ENCODE measurements around the gene EMC9. TPM values are rescaled to one million over a fixed set of nuclear protein-coding genes. Genes with fewer than 3 reads are reported as not detected.

Gene EMC9
- total and polyA plus RNA-seq, 4 donors, result 8.6 to 17.8 (median 13.4) TPM

DNA sequence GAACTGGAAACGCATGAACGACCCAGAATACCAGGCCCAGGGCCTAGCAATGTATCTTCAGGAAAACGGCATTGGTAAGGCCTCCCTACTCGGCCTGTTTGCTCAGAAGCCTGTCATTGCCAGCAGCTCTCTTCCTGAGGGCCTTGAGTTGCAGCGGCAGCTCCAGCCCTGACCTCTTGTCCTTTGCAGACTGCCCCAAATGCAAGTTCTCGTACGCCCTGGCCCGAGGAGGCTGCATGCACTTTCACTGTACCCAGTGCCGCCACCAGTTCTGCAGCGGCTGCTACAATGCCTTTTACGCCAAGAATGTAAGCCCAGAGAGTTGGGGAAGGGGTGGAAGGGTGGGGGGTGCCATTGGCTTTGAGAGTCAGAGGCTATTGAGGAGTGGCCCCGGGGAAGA is 15.9 kb upstream of the EMC9 start:
- DNase-seq (ENCODE audit: low spot score), result no peak
- TF ChIP-seq EGR1 (IDR thresholded peaks at IDR 0.05; ENCODE audit: low read depth in 2 of 2) (no peak), YY1 (IDR thresholded peaks at IDR 0.05) (no peak), RXRA (IDR thresholded peaks at IDR 0.05) (no peak), FOXA2 (IDR thresholded peaks at IDR 0.05) (no peak), JUND (IDR thresholded peaks at IDR 0.05) (no peak)
- TF ChIP-seq, protein P1, sequence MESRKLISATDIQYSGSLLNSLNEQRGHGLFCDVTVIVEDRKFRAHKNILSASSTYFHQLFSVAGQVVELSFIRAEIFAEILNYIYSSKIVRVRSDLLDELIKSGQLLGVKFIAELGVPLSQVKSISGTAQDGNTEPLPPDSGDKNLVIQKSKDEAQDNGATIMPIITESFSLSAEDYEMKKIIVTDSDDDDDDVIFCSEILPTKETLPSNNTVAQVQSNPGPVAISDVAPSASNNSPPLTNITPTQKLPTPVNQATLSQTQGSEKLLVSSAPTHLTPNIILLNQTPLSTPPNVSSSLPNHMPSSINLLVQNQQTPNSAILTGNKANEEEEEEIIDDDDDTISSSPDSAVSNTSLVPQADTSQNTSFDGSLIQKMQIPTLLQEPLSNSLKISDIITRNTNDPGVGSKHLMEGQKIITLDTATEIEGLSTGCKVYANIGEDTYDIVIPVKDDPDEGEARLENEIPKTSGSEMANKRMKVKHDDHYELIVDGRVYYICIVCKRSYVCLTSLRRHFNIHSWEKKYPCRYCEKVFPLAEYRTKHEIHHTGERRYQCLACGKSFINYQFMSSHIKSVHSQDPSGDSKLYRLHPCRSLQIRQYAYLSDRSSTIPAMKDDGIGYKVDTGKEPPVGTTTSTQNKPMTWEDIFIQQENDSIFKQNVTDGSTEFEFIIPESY (IDR thresholded peaks at IDR 0.05), result no peak
- TF ChIP-seq, protein P2, sequence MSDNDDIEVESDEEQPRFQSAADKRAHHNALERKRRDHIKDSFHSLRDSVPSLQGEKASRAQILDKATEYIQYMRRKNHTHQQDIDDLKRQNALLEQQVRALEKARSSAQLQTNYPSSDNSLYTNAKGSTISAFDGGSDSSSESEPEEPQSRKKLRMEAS (IDR thresholded peaks at IDR 0.05), result no peak
- 93% methylated on average over 12 of the region's 12 CpGs for WGBS
- Histone ChIP-seq H3K27ac (ENCODE audit: low read depth in 1 of 2, low read length in 2 of 2) (no peak overlapping the region), H3K9me3 (ENCODE audit: control insufficient read depth in 4 of 4, low read length in 3 of 4) (no peaks in the 10 kb centered on the region), H3K4me1 (ENCODE audit: control insufficient read depth in 4 of 4, insufficient read depth in 4 of 4, low read length in 3 of 4) (peaks cover 5 to 25% (median 19%) of the 10 kb centered on the region in 4 donors), H3K27me3 (ENCODE audit: control insufficient read depth in 4 of 4, insufficient read depth in 4 of 4, low read length in 3 of 4) (no peaks in the 10 kb centered on the region), H3K9ac (ENCODE audit: low read depth in 1 of 2, low read length in 2 of 2) (no peak overlapping the region), H3K4me3 (ENCODE audit: low read depth in 1 of 3, low read length in 3 of 3) (no peak overlapping the region), H3K36me3 (ENCODE audit: control insufficient read depth in 4 of 4, insufficient read depth in 3 of 4, low read depth in 1 of 4, low read length in 3 of 4) (peaks cover 12 to 45% (median 34%) of the 10 kb centered on the region in 4 donors)

DNA sequence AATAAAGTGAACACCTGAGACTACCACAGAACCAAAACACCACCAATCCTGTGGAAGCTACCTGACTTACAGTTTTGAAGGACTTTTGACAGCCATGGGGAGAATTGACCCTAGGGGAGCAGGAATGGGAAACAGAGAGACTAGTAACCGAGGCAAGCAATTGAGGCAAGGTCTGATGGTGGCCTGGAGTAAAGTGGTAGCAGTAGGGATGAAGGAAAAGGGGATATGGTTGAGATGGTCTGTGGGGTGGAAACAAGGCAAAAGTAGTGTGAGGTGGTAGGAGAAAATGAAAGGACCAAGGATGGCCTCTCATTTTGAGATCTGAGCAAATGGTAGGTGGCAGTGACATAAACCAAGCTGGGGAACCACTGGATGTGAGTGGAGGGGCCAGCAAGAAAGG is 15.4 kb upstream of the EMC9 start:
- 98% methylated on average over 1 of the region's 1 CpG for WGBS
- H3K4me1 ChIP-seq (ENCODE audit: control insufficient read depth in 4 of 4, insufficient read depth in 4 of 4, low read length in 3 of 4), result peaks cover 5 to 21% (median 14%) of the 10 kb centered on the region in 4 donors
- H3K4me3 ChIP-seq (ENCODE audit: low read depth in 1 of 3, low read length in 3 of 3), result no peak overlapping the region
- no peaks in the 10 kb centered on the region for H3K9me3 ChIP-seq (ENCODE audit: control insufficient read depth in 4 of 4, low read length in 3 of 4)
- no peak overlapping the region for H3K27ac ChIP-seq (ENCODE audit: low read depth in 1 of 2, low read length in 2 of 2)
- no peak for DNase-seq (ENCODE audit: low spot score)
- no peak overlapping the region for H3K9ac ChIP-seq (ENCODE audit: low read depth in 1 of 2, low read length in 2 of 2)
- H3K27me3 ChIP-seq (ENCODE audit: control insufficient read depth in 4 of 4, insufficient read depth in 4 of 4, low read length in 3 of 4), result no peaks in the 10 kb centered on the region
- no peak for TF ChIP-seq JUND (IDR thresholded peaks at IDR 0.05)
- no peak for TF ChIP-seq FOXA1 (IDR thresholded peaks at IDR 0.05)
- TF ChIP-seq RXRA (IDR thresholded peaks at IDR 0.05), result no peak
- TF ChIP-seq CTCF (IDR thresholded peaks at IDR 0.05; ENCODE audit: low read depth, low read length, missing input control), result no peak
- TF ChIP-seq, protein P2 (IDR thresholded peaks at IDR 0.05), result no peak
- H3K36me3 ChIP-seq (ENCODE audit: control insufficient read depth in 4 of 4, insufficient read depth in 3 of 4, low read depth in 1 of 4, low read length in 3 of 4), result peaks cover 12 to 48% (median 37%) of the 10 kb centered on the region in 4 donors

DNA sequence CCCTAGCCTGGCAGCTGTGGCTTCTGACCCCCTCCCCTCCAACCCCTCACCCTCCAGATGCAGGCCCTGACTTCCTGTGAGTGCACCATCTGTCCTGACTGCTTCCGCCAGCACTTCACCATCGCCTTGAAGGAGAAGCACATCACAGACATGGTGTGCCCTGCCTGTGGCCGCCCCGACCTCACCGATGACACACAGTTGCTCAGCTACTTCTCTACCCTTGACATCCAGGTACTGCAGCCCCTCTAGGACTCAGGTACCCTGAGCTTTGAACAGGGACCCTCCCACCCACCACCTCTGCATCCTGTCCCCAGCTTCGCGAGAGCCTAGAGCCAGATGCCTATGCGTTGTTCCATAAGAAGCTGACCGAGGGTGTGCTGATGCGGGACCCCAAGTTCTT is 13.7 kb upstream of the EMC9 start:
- no peak overlapping the region for H3K27ac ChIP-seq (ENCODE audit: low read depth in 1 of 2, low read length in 2 of 2)
- no peak for DNase-seq (ENCODE audit: low spot score)
- TF ChIP-seq FOXA2 (IDR thresholded peaks at IDR 0.05), result no peak
- TF ChIP-seq HNF4A (conservative IDR thresholded peaks at IDR 0.05), result no peak
- TF ChIP-seq HNF4G (IDR thresholded peaks at IDR 0.05), result no peak
- TF ChIP-seq, protein P1 (IDR thresholded peaks at IDR 0.05), result no peak
- TF ChIP-seq NR2F2 (IDR thresholded peaks at IDR 0.05), result no peak
- no peak overlapping the region for H3K4me3 ChIP-seq (ENCODE audit: low read depth in 1 of 3, low read length in 3 of 3)
- peaks cover 14 to 65% (median 53%) of the 10 kb centered on the region in 4 donors for H3K36me3 ChIP-seq (ENCODE audit: control insufficient read depth in 4 of 4, insufficient read depth in 3 of 4, low read depth in 1 of 4, low read length in 3 of 4)
- H3K4me1 ChIP-seq (ENCODE audit: control insufficient read depth in 4 of 4, insufficient read depth in 4 of 4, low read length in 3 of 4), result peaks cover 2 to 6% (median 5%) of the 10 kb centered on the region in 4 donors
- 96% methylated on average over 10 of the region's 10 CpGs for WGBS
- no peak overlapping the region for H3K9ac ChIP-seq (ENCODE audit: low read depth in 1 of 2, low read length in 2 of 2)
- no peaks in the 10 kb centered on the region for H3K27me3 ChIP-seq (ENCODE audit: control insufficient read depth in 4 of 4, insufficient read depth in 4 of 4, low read length in 3 of 4)
- no peaks in the 10 kb centered on the region for H3K9me3 ChIP-seq (ENCODE audit: control insufficient read depth in 4 of 4, low read length in 3 of 4)

Measured in liver (tissue), 9 donors.